HG02884 (cell line): ENCODE data around the gene SNCB.
"Not testable (repeated sequence)": the region's sequence is repeated elsewhere in the genome, so short reads cannot be mapped to it uniquely, and the experiment has no call there.

Source experiments
- ATAC-seq: cut with Tn5 transposase; IDR thresholded peaks from one replicate; pipeline ENCODE4 v1.9.1; 2021; ENCODE audit warnings: mild to moderate bottlenecking, moderate library complexity; ENCODE audit not compliant: unreplicated experiment

SNCB gene

GRCh38 chr5:176606032-176606431 is 24.3 kb downstream of the SNCB start:
- no peak for ATAC-seq

GRCh38 chr5:176603091-176603490 is 27.2 kb downstream of the SNCB start:
- ATAC-seq: no peak

GRCh38 chr5:176601901-176602482 is 28.3 kb downstream of the SNCB start:
- ATAC-seq: no peak

DNA sequence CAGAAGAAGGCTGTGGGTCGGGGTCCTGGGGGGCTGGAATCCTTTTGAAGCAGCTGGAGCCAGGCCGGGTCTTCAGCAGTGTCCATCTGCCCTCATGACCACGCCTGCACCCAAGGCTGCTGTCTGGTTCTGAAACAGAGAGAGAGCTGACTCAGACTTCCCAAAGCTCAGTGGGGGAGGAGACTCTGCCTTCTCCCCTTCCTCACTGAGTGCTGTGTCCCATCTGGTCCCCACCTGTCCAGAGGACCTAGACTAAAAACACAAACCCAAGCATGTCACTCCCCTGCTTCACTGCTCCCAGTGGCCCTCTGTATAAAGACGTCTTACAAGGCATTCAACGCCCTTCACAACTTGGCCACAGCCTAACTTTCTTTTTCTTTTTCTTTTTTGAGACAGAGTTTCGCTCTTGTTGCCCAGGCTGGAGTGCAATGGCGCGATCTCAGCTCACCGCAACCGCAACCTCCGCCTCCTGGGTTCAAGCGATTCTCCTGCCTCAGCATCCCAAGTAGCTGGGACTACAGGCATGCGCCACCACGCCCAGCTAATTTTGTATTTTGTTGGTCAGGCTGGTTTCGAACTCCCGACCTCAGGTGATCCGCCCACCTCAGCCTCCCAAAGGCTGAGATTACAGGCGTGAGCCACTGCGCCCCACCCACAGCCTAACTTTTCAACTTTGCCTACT is 30.4 kb downstream of the SNCB start:
- ATAC-seq: not testable (repeated sequence)

DNA sequence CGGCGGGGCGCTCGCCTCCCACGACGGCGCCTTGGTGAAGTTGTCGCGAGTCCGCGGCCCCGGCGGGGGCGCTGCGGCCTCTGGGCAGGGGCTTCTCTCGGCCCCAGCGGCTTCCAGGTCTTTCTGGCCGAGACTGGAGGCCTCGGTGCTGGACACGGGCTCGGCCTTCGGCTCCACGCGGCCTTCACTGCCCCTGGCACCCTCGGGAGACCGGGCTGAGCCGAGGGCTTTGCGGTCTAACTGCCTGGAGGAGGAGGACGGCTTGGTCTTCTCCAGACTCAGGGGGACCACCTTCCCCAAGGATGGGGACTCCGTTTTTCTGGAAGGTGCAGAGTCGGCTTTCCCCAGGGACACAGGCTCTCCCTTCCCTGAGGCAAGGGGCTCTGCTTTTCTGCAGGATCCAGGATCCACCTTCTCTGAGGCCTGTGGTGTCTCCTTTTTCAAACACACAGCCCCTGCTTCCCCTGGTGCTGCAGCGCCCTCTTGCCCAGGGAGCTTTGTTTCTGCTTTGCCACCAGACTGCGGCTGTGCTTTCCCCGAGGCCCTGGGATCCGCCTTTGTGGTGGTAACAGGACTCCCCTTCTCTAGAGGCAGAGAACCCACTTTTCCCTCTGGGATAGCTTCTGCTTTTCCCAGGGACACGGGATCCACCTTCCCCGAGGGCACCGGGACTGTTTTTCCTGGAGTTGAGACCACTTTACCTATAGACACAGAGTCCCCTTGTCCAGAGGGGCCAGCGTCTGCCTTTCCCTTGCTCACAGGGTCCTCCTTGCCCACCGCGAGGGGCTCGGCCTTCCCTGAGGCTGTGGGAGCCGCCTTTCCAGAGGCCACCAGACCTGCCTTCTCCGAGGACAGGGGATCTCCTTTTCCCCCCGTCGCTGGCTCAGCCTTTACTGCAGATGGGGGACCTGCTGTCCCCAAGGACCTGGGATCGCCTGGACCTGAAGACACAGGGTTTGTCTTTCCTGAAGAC is 32.6 kb downstream of the SNCB start:
- no peak for ATAC-seq

DNA sequence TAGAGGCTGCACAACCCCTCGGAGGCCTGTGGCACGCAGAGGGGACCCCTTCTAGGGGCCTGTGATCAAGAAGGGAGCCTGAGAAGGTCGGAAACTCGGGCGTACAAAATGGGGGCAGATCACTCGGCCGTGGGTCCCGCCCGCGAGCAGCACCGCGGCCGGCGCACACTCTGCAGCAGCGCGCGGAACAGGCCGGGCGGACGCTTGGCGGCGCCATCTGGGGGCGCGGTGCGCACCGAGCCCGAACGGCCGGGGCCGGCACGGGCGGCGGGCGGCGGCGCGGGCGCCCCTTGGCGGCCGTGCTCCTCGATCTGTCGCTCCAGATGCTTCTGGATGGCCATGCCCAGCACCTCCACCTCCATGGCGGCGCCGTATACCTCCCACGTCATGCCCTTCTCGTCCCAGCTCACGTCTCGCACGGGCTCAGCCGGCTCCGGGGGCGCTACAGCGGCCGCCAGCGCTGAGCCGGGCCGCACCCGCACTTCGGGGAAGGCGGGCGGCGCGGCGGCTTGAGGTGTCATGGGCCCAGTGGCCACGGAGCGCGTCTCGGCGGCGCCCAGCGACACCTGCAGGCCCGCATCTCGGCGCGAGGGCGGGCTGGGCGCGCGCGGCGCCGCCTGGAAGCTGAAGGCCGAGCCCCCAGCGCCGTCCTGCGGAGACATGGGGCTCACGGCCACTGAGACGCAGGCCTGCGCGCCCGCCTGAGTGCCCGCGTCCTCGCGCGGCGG is 33.5 kb downstream of the SNCB start:
- no peak for ATAC-seq

DNA sequence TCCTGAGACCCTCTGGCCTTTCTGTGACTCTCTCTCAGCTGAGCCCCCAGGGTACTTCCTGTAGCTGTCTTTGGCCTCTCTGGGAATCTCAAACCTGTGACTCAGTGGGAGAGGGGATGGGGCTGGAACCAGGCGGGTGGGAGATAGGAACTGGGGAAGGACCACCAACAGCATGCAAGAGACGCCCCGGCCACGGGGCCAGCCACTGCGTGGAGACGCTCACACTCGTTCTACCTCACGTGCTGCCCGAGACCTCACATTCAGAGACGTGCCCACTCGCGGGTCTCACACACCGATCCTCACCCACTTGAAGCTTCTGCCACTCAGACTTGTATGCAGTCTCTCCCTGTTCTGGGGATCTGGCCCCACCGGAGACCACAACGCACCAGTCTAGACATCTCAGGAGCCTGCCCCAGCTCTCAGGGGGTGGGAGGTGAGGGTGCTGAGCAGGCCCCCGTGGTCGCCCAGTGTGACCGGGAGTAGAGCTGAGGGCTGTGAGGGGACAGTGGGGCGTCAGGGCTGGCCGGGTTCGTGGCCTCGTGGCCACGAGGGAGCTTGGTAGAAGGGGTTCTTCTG is 34.2 kb downstream of the SNCB start:
- no peak for ATAC-seq

DNA sequence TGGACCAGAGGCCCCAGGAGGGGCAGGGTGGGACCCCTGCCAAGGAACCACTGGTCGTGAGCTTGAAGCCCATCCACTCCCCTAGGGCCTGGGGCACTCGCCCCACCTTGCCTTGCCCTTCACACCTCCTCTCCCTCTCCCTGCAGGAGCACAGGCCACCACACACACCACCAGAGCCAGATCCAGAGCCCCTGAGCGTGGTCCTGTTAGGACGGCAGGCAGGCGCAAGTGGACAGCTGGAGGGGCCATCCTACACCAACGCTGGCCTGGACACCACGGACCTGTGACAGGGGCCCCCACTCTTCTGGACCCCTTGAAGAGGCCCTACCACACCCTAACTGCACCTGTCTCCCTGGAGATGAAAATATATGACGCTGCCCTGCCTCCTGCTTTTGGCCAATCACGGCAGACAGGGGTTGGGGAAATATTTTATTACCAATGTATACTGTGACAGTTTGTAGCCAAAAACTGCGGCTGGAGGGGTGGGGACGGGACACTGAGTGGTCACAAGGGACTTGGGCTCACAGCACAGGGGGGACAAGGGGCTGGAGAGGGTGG is 34.9 kb downstream of the SNCB start:
- no peak for ATAC-seq

GRCh38 chr5:176594554-176594953 is 35.8 kb downstream of the SNCB start:
- ATAC-seq: no peak

DNA sequence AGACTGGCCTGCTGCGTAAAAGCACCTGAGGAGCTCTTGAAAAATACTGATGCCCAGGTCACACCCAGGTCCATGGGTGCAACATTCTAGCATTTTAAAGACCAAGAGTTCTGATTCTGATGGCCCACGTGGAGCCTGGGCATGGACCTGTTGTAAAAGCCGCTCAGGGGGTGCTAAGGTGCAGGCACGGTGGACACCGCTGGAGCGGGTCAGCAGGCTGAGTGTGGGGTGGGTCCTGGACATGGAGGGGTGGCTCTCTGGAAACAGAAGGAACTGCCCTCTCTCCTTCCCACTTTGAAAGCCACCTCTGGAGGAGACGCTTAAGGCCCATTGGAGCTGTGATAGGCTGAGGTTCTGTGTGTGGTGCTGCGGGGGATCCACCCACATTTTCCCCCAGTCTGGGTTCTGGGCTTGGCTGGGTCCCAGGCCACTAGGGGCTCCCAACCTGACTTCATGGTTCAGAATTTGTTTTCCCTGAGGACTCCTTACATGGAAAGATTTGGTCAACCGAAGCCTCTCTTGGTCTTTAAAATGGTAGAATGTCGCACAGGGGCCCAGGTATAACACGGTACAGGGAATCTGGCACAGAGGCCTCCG is 37.0 kb downstream of the SNCB start:
- no peak for ATAC-seq

DNA sequence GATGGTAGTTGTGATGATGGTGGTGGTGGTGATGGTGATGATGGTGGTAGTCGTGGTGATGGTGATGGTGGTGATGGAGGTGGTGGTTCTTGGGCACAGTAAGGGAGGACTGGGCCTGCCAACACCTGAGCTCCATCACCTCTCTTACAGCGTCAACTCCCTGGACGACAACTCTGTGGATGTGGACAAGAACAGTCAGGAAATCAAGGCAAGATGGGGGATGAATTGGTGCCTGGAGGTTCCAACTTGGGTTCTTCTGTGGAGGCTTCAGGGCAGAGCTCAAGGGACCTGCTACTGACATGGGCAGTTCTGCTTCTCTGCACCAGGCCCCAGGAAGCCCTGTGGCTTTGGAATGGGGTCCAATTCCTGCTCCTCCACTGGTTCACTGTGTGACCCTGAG is 37.8 kb downstream of the SNCB start:
- no peak for ATAC-seq

- not testable (repeated sequence) for ATAC-seq
Measured at GRCh38 chr5:176591667-176592066, 38.7 kb downstream of the SNCB start.

- no peak for ATAC-seq
Measured at GRCh38 chr5:176590035-176590717, 40.2 kb downstream of the SNCB start.

GRCh38 chr5:176589039-176589769 is 41.1 kb downstream of the SNCB start:
- ATAC-seq: no peak

DNA sequence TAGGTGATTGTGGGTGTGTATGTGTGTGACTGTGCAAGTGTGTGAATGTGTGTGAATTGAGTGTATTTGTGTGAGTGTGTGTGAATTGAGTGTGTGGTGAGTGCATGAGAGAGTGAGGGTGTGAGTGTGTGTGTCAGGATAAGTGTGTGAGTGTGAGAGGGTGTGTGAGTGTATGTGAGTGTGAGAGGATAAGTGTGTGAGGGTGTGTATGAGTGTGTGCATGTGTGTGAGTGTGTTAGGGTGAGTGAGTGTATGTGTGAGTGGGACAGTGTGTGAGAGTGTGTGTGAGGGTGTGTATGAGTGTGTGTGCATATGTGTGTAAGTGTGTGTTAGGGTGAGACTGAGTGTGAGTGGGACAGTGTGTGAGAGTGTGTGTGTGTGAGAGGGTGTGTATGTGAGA is 42.0 kb downstream of the SNCB start:
- no peak for ATAC-seq

DNA sequence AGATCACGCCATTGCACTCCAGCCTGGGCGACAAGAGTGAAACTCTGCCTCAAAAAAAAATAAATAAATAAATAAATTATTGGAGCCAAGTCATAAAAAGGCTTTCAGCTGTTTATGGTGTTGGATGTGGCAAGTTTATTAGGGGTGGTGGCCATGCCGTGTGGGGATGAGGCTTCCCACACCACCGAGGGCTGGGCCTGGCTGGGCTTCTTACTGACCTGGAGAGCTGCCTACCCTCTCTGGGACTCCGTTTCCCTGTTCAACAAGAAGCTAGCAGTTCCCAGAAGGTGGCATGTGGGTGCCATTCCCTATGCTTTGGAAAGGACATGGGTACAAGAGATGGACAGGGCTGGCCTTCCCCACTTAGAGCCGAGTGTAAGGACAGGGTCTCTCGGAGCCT is 42.9 kb downstream of the SNCB start:
- ATAC-seq: no peak

GRCh38 chr5:176583076-176583475 is 47.3 kb downstream of the SNCB start:
- ATAC-seq: no peak

DNA sequence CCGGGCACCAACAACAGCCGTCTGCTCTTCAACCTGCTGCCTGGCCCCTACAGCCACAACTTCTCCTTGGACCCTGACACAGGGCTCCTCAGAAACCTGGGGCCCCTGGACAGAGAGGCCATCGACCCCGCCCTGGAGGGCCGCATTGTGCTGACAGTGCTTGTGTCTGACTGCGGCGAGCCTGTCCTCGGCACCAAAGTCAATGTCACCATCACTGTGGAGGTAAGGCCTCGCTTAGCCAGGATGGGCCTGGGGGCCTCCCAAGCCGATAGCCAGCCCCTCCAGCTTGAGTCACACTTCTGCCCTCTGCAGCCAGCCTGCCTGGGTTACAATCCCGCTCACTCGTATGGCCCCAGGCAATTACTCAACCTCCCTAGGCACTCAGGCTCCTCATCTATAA is 49.0 kb downstream of the SNCB start:
- no peak for ATAC-seq

- ATAC-seq: no peak
Measured at GRCh38 chr5:176579323-176579722, 51.0 kb downstream of the SNCB start.
